Left renal cortex interstitium (tissue), 4 donors: ENCODE results near the gene MAML1. TPM values are rescaled to one million over a fixed set of nuclear protein-coding genes. Genes with fewer than 3 reads are reported as not detected.
A peak's percentile ranks its signal among the peaks of the same experiment; 100 is the strongest.
"Not testable (repeated sequence)": the region's sequence is repeated elsewhere in the genome, so short reads cannot be mapped to it uniquely, and the experiment has no call there.

Source experiments
- DNase-seq, 4 donors: peaks; one replicate each; pipeline ENCODE4 v3.0.0-alpha.2; 2013; ENCODE audit warnings: low read depth in 4 of 4, low spot score in 2 of 4, missing footprints in 1 of 4
- polyA plus RNA-seq, 4 donors: library from polyadenylated mRNA; unstranded; fragments of 120-200 nt; gene quantifications; one replicate each; pipeline ENCODE4 v1.2.1, GENCODE V29; 2013; ENCODE audit not compliant: insufficient read length in 4 of 4

MAML1 gene
- polyA plus RNA-seq, 4 donors = 35.7 to 55.3 (median 42.8) TPM

DNA sequence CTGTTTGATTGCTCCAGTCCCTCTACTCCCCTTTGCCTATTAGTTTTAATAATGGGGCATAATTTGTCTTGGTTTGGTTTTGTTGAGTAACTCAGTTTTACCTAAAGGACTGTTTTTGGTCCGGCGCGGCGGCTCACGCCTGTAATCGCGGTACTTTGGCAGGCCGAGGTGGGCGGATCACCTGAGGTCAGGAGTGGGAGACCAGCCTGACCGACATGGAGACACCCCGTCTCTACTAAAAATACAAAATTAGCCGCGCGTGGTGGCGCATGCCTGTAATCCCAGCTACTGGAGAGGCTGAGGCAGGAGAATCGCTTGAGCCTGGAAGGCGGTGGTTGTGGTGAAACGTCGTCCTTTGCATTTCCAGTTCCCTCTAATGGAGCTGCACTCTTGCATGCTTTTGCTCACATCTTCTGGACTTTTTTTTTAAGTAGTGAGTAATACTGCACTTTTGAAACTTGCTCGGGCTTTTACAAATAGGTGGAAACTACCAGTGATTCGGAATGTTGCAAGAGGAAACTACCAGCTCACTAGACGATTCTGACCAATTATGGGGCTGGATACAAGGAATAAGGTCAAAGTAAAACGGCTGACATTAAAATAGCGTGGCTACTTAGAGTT, 721 bp upstream of the MAML1 start:
- DNase-seq = no peak

DNA sequence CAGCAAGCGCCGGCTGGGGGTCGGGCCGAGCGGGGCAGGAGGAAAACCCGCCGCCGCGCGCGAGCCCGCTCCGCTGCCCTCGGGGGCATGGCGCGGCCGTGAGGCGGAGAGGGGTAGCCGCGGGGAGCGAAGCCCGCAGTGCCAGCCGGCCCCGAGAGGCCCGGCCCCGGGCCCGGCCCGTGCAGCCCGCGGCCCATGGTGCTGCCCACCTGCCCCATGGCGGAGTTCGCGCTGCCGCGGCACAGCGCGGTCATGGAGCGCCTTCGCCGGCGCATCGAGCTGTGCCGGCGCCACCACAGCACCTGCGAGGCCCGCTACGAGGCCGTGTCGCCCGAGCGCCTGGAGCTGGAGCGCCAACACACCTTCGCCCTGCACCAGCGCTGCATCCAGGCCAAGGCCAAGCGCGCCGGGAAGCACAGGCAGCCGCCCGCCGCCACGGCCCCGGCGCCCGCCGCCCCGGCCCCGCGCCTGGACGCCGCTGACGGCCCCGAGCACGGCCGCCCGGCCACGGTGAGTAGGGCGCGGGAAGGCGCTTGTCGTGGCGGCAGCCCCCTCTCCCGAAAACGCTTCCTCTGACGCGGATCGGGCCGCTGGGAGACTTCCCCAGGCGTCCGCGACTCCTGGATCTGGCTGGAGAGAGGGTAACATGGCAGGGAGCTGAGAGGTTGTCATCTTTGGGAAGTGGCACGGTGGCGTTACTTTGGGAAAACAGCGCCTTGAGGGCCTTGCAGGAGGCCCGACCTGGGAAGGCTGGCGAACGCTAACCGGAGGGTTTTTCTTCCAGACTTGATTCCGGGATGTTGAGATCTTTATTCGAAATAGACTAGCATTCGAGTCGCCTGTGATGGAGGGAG, 523 bp downstream of the MAML1 start:
- DNase-seq = peak in 3 of 4 donors; percentile 25 to 40 (median 39)

DNA sequence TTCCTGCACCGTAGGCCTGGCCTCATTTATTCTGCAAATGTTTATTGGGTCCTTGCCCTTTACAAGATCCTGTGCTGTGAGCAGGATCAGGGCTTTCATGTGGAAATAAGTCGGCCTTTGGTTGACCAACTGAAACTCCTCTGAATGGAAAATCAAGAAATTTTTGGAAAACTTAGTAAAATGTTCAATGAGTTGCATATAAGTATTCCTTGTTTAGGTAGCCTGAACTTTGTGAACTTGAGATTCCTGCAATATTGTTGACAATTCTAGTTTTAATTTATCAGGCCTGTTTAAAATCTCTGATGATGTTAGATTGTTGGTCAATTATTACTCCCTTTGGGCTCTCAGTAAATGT, 1.1 kb downstream of the MAML1 start:
- no peak for DNase-seq

DNA sequence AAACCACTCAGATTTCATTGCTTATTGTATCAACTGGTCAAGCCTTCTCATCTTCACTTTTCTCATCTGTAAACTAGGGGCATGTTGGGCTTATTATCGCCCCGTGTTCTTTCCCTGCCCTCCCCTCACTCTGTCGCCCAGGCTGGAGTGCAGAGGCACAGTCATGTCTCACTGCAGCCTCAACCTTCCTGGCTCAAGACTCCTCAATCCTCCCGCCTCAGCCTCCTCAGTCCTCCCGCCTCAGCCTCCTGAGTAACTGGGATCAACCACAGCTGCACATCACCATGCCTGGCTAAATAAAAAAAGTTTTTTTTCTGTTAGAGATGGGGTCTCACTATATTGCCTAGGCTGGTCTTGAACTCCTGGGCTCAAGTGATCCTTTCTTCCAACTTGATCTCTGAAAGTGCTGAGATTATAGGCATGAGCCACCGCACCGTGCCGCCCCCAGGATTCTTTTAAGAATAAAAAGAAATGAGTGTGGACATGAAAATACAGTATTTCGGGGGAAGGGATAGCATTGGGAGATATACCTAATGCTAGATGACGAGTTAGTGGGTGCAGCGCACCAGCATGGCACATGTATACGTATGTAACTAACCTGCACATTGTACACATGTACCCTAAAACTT, 2.0 kb downstream of the MAML1 start:
- no peak for DNase-seq

DNA sequence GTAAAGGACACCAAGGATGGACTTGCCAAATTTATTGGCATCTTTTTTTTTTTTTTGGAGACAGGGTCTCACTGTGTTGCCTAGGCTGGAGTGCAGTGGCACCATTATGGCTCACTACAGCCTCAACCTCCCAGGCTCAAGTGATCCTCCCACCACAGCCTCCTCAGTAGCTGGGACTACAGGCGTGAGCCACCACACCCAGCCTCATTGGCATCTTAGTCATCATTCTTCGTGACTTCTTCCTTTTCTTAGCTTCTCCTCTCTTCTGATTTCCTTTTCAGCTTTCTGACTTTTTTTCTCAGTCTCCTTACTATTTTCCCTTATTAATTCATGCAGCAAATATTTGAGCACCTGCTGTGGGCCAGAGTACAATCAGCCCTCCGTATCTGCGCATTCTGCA, 6.1 kb downstream of the MAML1 start:
- DNase-seq = no peak

DNA sequence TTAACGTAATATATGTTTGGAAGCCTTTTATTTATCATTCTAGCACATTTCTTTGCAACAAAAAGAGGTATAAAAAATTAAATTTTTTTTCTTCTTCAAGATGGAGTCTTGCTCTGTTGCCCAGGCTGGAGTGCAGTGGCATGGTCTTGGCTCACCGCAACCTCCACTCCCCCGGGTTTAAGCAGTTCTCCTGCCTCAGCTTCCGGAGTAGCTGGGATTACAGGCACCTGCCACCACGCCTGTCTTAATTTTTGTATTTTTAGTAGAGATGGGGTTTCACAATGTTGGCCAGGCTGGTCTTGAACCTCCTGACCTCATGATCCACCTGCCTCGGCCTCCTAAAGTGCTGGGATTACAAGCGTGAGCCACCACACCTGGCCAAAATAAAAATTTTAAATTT, 11.5 kb downstream of the MAML1 start:
- not testable (repeated sequence) for DNase-seq

DNA sequence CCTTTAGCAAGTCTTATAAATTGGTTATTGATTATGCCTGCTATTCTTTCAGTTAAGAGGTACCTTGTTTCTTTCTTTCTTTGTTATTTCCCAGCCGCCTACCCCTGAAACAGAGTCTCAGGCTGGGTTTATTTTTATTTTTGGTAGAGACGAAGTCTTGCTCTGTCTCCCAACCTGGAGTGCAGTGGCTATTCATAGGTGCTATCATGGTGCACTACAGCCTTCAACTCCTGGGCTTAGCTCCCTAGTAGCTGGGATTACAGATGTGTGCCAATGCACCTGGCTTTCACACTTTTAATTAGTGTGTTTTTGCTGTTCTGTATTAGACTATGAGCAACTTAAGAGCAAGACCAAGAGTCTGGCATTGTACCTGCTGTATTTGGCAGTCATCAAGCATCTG, 14.2 kb downstream of the MAML1 start:
- DNase-seq = no peak

DNA sequence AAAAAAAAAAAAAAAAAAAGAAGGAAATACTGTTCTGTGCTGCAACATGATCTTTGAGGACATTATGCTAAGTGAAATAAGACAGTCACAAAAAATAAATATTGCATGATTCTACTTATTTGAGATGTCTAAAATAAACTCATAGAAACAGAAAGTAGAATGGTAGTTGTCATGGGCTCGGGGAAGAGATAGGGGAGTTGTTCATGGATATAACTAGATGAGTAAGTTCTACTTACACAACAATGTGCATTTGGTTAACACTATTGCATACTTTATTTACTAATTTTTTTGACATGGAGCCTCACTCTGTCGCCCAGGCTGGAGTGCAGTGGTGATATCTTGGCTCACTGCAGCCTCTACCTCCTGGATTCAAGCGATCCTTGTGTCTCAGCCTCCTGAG, 15.2 kb downstream of the MAML1 start:
- no peak for DNase-seq

DNA sequence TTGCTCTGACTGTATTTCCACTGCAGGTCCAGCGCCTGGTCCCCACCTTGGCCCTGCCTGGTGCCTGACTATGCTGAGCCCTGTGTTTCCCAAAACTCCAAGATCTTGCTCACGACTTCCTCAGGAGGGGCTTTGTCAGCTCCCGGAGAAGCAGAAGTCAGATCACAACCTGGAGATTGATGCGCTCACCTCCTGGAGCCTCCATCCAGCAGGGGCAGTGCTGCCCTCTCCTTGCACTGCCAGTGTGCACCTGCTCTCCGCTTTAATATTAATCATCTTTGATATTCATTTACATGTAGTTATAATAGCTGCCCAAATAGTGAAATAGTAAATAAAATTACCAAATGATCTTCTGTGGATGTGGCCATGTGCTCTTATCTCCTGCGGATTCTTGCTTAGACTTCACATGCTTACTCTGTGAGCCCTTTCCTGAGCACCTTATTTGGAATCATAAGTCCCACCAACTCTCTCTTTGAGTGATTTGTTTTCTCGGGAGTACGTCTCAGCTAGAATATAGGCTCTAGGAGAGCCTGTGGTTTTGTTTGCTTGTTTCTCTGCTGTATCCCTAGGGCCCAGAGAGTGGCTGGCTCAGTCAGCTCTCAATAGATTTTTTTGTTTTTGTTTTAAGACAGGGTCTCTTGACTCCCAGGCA, 17.4 kb downstream of the MAML1 start:
- no peak for DNase-seq

DNA sequence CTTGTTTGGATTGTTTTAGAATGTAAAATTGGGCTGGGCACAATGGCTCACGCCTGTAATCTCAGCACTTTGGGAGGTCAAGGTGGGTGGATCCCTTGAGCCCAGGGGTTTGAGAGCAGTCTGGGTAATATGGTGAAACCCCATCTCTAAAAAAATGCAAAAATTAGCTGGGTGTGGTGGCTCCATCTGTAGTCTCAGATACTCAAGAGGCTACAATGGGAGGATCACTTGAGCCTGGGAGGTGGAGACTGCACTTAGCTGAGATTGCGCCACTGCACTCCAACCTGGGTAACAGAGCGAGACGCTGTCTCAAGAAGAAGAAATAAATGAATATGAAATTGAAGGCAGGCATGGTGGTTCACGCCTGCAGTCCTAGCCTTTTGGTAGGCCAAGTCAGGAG, 21.3 kb downstream of the MAML1 start:
- no peak for DNase-seq

DNA sequence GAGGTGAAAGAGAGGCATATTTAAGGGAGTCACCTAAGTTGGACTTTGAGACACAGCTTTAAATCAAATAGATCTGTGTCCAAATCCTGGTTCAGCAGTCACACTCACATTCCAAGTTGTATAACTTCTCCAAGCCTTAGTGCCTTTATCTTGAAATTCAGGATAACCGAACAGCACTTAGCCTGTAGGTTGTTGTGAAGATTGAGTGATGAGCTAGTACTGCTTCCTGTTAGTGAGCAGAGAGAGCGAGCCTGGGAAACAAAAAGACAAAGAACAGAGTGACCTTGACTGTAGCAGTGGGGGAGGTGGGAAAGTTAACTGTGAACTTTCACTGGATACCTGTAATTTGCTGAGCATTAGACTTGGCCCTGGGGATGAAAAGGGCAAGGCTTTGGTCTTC, 22.4 kb downstream of the MAML1 start:
- peak in 1 of 4 donors; percentile 25 for DNase-seq

DNA sequence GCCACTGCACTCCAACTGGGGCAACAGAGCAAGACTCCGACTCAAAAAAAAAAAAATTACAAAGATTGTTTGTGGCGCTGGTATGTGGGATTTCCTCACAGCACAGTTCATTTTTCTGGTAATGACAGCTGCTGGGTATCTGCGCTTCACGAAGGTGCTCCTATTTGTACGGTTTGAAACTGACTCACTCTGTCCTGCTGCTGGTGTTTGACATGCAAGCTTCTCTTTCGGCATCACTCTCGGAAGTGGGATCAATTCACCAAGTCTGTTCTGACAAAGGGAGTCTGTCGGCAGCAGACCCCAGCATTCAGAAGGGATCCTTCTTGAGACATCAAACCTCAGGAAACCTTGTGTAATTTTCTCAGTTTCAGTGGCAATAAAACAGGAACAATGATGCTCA, 26.3 kb downstream of the MAML1 start:
- DNase-seq = no peak

DNA sequence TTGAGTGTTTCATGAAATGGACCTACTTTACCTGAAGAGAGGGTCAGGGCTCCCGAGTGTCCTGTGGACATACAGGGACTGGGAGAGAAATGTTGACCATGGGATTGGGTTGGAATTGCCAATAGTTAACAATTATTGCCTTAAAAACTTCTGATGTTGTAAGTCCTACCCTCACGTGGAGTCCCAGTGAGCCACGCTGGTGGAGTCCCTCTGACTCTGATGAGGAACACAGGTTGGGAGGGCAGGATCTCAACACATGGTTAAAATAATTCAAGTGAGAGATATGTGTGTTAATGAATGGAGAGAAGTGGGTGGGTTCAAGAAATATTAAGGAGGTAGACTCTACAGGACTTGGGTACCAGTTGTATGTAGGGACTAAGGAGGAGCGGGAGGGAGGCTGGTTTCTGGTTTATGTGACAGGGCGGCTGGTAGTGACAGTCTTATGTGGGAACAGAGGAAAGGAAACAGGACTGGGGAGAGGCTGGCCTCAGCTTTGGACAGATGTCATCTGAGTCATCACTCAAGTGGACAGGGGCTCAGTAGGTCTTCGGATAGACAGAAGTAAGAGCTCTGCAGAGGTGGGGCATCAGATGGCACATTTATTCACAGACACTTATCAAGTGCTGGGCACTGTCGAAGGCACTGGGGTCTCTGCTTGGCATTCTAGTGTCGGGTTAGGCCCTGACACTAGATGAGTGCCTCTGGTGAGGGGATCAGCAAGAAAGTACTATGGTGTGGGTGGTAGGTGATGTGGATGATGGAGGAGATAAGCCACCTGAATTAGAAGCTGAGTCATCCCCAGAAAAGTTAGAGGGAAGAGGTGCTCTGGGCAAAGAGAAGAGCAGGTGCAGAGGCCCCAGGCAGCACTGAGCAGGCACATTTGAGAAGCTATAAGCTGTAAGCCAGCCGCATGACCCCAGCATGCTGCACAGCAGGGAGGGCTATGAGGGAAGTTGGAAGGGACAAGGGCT, 27.2 kb downstream of the MAML1 start:
- no peak for DNase-seq

DNA sequence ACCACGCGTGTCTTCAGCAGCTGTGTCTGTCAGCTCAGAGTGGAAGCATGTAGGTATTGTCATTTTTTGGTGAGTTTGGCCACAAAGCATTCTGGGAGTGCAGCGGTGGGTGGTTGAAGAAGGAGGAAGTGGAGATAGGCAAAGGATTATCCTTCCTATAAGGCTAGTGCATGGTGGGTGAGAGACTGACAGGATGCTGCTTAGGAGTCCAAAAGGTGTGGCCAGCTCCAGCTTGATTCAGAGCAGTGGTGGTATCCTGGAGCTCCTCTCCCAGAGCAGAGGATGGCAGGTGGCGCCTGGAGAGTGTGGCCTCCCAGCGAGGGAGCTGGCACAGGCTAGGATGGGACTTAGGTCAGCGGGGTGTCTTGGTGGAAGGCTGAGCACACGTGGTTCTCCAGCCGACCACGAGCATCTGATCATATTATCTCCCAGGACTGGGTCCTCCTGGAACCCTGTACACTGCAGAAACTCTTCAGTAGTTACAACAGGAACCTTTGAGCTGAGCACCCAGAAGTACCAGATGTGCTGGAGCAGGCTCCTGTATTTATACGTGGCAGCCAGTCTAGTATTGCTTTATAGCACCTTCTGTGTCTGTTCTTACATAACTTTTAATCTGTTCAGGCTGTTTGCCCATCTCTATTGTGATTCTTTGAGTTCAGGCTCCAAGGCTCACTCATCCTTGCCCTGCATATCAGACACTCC, 29.6 kb downstream of the MAML1 start:
- DNase-seq = no peak

DNA sequence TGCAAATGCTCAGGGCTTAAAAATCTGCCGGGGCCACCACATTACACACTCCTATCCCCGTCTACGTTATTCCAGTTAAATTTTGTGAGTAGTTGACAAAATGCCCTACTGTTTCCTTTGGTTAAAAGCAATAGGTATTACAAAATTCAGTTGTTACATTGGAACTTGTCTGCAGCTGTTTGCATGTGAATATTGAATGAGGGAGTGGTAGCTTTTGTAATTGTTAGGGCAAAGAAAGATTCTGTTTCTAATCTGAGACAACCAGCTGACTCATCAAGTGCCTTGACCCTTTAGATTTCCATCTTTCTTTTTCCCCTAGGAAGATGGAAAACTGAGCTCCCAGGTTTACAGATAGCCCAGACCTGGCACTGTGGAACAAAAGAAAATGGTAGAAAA, 30.2 kb downstream of the MAML1 start:
- DNase-seq = no peak

DNA sequence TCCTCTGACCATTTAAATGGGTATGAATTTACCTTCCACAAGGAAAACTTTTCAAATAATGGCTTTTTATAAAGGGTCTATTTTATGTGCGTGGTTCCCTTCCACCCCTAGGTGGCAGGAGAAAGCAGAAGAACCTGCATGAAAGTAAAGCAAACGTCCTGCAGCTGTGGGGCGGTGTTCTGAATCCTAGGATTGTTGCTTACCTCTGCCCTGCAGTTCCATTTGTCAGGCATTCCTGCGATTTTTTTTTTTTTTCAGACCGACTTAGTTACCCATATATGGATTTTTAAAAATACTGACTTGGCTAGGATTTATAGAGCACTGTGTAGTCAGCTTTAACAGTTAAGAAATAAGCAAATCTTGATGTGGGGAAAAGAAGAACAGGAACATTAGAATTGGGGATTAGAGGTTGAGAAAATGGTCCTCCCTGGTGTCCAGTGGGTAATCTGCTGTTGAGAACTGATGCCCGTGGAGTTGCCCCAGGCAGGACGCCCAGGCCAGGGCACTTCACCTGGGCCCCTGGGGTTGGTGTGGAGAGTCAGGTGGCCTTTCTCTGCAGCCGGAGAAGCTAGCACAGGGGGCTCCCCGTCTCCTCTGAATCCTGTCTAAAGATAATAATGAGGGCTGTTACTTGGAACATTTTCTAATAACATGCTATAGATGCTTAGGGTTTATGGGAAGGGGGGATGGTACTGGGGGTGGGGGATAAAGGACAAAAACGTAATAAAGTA, 30.8 kb downstream of the MAML1 start:
- peak in 3 of 4 donors; percentile 22 to 72 (median 63) for DNase-seq

DNA sequence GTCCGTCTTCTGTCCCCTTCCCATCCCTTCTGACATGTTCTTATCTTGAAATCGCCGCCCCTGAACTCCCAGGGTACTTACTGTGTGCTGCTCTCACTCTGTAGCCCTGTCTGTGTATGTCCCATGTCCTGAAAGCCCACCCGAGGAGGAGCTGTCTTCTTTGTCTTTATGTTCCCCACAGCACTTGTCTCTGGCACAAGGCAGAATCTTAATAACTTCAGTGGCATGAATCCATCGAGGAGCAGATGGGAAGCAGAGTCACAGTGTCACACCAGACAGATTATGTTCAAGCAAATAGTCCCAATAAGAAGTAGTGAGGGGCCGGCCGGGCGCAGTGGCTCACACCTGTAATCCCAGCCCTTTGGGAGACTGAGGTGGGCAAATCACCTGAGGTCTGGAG, 31.4 kb downstream of the MAML1 start:
- DNase-seq = no peak

DNA sequence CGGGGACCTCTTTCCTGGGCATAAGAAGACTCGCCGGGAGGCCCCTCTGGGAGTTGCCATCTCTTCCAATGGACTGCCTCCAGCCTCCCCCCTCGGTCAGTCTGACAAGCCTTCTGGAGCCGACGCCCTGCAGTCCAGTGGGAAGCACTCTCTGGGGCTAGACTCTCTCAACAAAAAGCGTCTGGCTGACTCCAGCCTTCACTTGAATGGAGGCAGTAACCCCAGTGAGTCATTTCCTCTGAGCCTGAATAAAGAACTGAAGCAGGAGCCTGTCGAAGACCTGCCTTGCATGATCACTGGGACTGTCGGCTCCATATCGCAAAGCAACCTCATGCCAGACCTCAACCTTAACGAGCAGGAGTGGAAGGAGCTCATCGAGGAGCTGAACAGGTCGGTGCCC, 32.8 kb downstream of the MAML1 start:
- no peak for DNase-seq
